Astrocyte (in vitro differentiated cells and primary cell): ENCODE results near the gene CDH18. TPM values are rescaled to one million over a fixed set of nuclear protein-coding genes. Genes with fewer than 3 reads are reported as not detected.

ENCODE experiments used
- DNase-seq: peaks from one replicate; pipeline ENCODE4 v3.0.0-alpha.2; 2010; ENCODE audit warnings: low read depth
- FAIRE-seq: peaks from 2 replicates; lab custom pipeline; 2011; peaks lifted over from hg19 to GRCh38; lab: Jason Lieb, UNC
- H2AFZ ChIP-seq: 2 replicates; pipeline ENCODE4 v1.6.0; 2012; ENCODE audit warnings: low read depth, low read length, inconsistent platforms
- H3K27ac ChIP-seq: 2 replicates; pipeline ENCODE4 v1.5.1; 2011; ENCODE audit warnings: low read depth, low read length, inconsistent platforms
- H3K27me3 ChIP-seq: 2 replicates; pipeline ENCODE4 v1.6.0; 2011; ENCODE audit warnings: low read length, inconsistent platforms; ENCODE audit not compliant: insufficient read depth
- H3K36me3 ChIP-seq: 2 replicates; pipeline ENCODE4 v1.5.1; 2011; ENCODE audit warnings: low read length, inconsistent platforms; ENCODE audit not compliant: insufficient read depth
- H3K4me1 ChIP-seq: 2 replicates; pipeline ENCODE4 v1.5.1; 2011; ENCODE audit warnings: low read length, inconsistent platforms; ENCODE audit not compliant: insufficient read depth
- H3K4me2 ChIP-seq: 2 replicates; pipeline ENCODE4 v1.6.0; 2012; ENCODE audit warnings: low read length, inconsistent platforms
- H3K4me3 ChIP-seq: 2 replicates; pipeline ENCODE4 v1.5.1; 2011; ENCODE audit warnings: low read depth, mild to moderate bottlenecking, low read length, inconsistent platforms; ENCODE audit not compliant: insufficient read depth
- H3K79me2 ChIP-seq: 2 replicates; pipeline ENCODE4 v1.6.0; 2012; ENCODE audit warnings: mild to moderate bottlenecking, low read length, inconsistent platforms; ENCODE audit not compliant: insufficient read depth
- H3K9ac ChIP-seq: 2 replicates; pipeline ENCODE4 v1.6.0; 2012; ENCODE audit warnings: mild to moderate bottlenecking, low read length, inconsistent platforms
- H3K9me3 ChIP-seq: 2 replicates; pipeline ENCODE4 v1.5.1; 2012; ENCODE audit warnings: low read depth, mild to moderate bottlenecking, low read length, inconsistent platforms; ENCODE audit not compliant: insufficient read depth
- H4K20me1 ChIP-seq: 2 replicates; pipeline ENCODE4 v1.6.0; 2012; ENCODE audit warnings: low read length, inconsistent platforms; ENCODE audit not compliant: insufficient read depth
- H3K27ac Mint-ChIP-seq: one replicate; pipeline ENCODE4 v1.8.0; 2021; ENCODE audit warnings: mild to moderate bottlenecking, mixed read lengths; ENCODE audit not compliant: unreplicated experiment
- H3K27me3 Mint-ChIP-seq: one replicate; pipeline ENCODE4 v1.8.0; 2021; ENCODE audit warnings: low read depth, mixed read lengths; ENCODE audit not compliant: unreplicated experiment
- H3K36me3 Mint-ChIP-seq: one replicate; pipeline ENCODE4 v1.8.0; 2021; ENCODE audit warnings: low read depth, mixed read lengths; ENCODE audit not compliant: unreplicated experiment
- H3K4me1 Mint-ChIP-seq: one replicate; pipeline ENCODE4 v1.8.0; 2021; ENCODE audit warnings: low read depth, mixed read lengths; ENCODE audit not compliant: unreplicated experiment
- H3K4me3 Mint-ChIP-seq: one replicate; pipeline ENCODE4 v1.8.0; 2021; ENCODE audit warnings: mild to moderate bottlenecking, moderate library complexity, mixed read lengths; ENCODE audit not compliant: unreplicated experiment
- H3K9me3 Mint-ChIP-seq: one replicate; pipeline ENCODE4 v1.8.0; 2021; ENCODE audit warnings: mild to moderate bottlenecking, mixed read lengths; ENCODE audit not compliant: unreplicated experiment
- EZH2 ChIP-seq: IDR thresholded peaks from 2 replicates; pipeline ENCODE4 v1.6.1; 2012; ENCODE audit warnings: mild to moderate bottlenecking, low read length, inconsistent platforms; ENCODE audit not compliant: insufficient read depth
- total RNA-seq: library from RNA; stranded (reverse); gene quantifications from 2 replicates; pipeline ENCODE4 v1.2.1, GENCODE V29; 2021
- TF ChIP-seq, protein P1 (sequence below): IDR thresholded peaks from 2 replicates; pipeline ENCODE4 v1.5.1; 2011; ENCODE audit warnings: low read depth, mild to moderate bottlenecking, inconsistent platforms, low read length, moderate library complexity; ENCODE audit not compliant: insufficient read depth

Gene CDH18
- total RNA-seq, 1 donor from 2014 or later: not detected

DNA sequence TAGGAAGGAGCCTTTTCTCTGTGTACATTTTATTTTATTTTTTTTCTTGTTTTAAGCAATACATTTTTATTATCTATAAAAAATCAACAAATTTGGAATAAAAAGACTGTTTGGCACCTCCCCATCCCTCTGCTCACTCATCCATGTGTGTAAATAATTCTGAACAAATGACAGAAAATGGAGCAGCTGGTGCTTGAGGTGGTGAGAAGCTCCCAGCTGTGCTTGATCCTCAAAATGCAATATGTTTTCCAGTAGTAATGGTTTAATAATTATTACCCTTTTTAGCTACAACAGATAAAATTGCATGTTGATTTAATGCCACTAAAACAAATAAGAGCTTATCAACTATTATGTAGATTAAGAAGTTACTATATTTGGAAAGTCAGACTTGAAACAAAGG lies 132.5 kb downstream of the CDH18 start:
- no peaks in the 10 kb centered on the region for H4K20me1 ChIP-seq
- H3K27me3 ChIP-seq: no peaks in the 10 kb centered on the region
- Mint-ChIP-seq H3K27me3 (no peaks in the 10 kb centered on the region), H3K4me1 (peaks cover 11% of the 10 kb centered on the region), H3K9me3 (no peaks in the 10 kb centered on the region), H3K4me3 (no peak overlapping the region), H3K27ac (no peak overlapping the region), H3K36me3 (no peaks in the 10 kb centered on the region)
- FAIRE-seq: no peak
- peaks cover 16% of the 10 kb centered on the region for H3K4me1 ChIP-seq
- H3K79me2 ChIP-seq: no peaks in the 10 kb centered on the region
- no peaks in the 10 kb centered on the region for H3K9me3 ChIP-seq
- TF ChIP-seq, protein P1, sequence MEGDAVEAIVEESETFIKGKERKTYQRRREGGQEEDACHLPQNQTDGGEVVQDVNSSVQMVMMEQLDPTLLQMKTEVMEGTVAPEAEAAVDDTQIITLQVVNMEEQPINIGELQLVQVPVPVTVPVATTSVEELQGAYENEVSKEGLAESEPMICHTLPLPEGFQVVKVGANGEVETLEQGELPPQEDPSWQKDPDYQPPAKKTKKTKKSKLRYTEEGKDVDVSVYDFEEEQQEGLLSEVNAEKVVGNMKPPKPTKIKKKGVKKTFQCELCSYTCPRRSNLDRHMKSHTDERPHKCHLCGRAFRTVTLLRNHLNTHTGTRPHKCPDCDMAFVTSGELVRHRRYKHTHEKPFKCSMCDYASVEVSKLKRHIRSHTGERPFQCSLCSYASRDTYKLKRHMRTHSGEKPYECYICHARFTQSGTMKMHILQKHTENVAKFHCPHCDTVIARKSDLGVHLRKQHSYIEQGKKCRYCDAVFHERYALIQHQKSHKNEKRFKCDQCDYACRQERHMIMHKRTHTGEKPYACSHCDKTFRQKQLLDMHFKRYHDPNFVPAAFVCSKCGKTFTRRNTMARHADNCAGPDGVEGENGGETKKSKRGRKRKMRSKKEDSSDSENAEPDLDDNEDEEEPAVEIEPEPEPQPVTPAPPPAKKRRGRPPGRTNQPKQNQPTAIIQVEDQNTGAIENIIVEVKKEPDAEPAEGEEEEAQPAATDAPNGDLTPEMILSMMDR: no peak
- TF ChIP-seq EZH2: no peak
- no peak overlapping the region for H3K4me3 ChIP-seq
- no peak for DNase-seq
- no peaks in the 10 kb centered on the region for H3K36me3 ChIP-seq
- no peak overlapping the region for H3K9ac ChIP-seq
- no peak overlapping the region for H3K27ac ChIP-seq
- no peak overlapping the region for H3K4me2 ChIP-seq
- H2AFZ ChIP-seq: no peak overlapping the region

DNA sequence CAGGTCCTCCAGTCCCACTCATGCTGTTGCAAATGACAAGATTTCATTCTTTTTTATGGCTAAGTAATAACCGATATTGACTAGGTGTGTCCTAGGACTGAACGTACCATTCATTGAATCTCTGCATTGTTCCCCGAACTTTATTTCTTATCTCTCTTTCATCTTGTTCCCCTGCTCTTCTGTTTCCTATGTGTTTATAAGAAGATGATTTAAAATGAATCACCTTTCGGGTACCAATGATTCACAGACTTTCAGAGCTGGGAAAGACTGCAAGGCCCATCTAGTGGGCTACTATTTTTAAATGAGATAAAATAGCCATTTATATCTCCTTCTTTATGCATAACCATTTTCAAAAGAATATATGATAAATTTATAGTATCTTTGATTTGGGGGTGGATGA lies 133.0 kb downstream of the CDH18 start:
- Mint-ChIP-seq H3K4me1 (peaks cover 11% of the 10 kb centered on the region), H3K27me3 (no peaks in the 10 kb centered on the region), H3K9me3 (no peaks in the 10 kb centered on the region), H3K36me3 (no peaks in the 10 kb centered on the region), H3K4me3 (no peak overlapping the region), H3K27ac (no peak overlapping the region)
- H4K20me1 ChIP-seq: no peaks in the 10 kb centered on the region
- H3K4me3 ChIP-seq: no peak overlapping the region
- DNase-seq (peak; percentile 61), FAIRE-seq (no peak)
- no peaks in the 10 kb centered on the region for H3K79me2 ChIP-seq
- H3K27ac ChIP-seq: peak overlapping the region; percentile 11
- no peak overlapping the region for H3K9ac ChIP-seq
- peak overlapping the region; percentile 56 for H3K4me2 ChIP-seq
- no peaks in the 10 kb centered on the region for H3K36me3 ChIP-seq
- H3K9me3 ChIP-seq: no peaks in the 10 kb centered on the region
- H3K4me1 ChIP-seq: peaks cover 16% of the 10 kb centered on the region
- H2AFZ ChIP-seq: no peak overlapping the region
- no peaks in the 10 kb centered on the region for H3K27me3 ChIP-seq
- no peak for TF ChIP-seq EZH2
- TF ChIP-seq, protein P1: no peak

DNA sequence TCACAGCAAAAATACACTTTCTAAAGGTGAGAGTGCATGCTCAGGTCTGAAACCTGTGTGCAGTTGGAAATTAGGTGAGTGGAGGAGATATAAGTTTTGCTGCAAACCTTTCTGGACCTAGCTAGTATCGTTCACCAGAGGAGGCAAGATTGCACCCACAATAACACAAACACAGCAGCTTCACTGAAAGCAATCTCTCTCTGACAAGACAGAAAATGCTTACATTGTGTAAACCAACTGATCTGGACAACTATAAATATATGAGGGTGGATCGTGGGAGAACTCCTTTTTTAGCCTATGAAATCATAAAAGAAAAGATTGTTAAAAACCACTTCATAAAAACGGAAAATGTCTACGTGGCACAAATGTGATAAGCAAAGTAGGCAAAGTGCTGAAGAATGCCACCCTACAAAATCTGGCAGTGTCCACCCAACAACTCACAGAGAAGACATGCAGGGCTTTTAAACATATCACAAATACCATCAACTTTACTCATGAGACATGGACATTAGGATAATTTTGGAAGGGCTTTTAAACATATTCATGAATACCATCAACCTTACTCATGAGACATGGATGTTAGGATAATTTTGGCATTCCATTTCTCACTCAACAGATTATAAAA lies 134.3 kb downstream of the CDH18 start:
- FAIRE-seq (peak; percentile 84), DNase-seq (peak; percentile 93)
- no peaks in the 10 kb centered on the region for H3K36me3 ChIP-seq
- Mint-ChIP-seq H3K27me3 (no peaks in the 10 kb centered on the region), H3K4me3 (no peak overlapping the region), H3K27ac (no peak overlapping the region), H3K9me3 (no peaks in the 10 kb centered on the region), H3K36me3 (no peaks in the 10 kb centered on the region), H3K4me1 (peaks cover 11% of the 10 kb centered on the region)
- H3K9ac ChIP-seq: peak overlapping the region; percentile 20
- H3K4me3 ChIP-seq: no peak overlapping the region
- H3K27ac ChIP-seq: peak overlapping the region; percentile 11
- H3K79me2 ChIP-seq: no peaks in the 10 kb centered on the region
- H4K20me1 ChIP-seq: no peaks in the 10 kb centered on the region
- no peaks in the 10 kb centered on the region for H3K9me3 ChIP-seq
- H3K27me3 ChIP-seq: no peaks in the 10 kb centered on the region
- peak overlapping the region; percentile 62 for H3K4me2 ChIP-seq
- TF ChIP-seq, protein P1: no peak
- TF ChIP-seq EZH2: no peak
- peak overlapping the region; percentile 38 for H2AFZ ChIP-seq
- peaks cover 16% of the 10 kb centered on the region for H3K4me1 ChIP-seq
